Measurements from ENCODE around the gene E2F2. TPM values are rescaled to one million over a fixed set of nuclear protein-coding genes. Genes with fewer than 3 reads are reported as not detected.

E2F2 gene
- total RNA-seq, 1 experiment from 2014 or later: 5.1 TPM

DNA sequence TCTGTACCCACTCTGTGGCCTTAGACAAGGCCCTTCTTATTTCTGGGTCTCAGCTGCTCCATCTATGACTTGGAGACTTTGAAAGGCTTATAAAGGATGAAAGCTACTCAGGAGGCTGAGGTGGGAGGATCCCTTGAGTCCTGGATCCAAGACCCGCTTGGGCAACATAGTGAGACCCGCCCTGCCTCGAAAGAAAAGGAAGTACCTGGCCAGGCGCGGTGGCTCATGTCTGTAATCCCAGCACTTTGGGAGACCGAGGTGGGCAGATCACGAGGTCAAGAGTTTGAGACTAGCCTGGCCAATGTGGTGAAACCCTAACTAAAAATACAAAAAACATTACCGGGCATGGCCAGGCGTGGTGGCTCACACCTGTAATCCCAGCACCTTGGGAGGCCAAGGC lies 14.8 kb upstream of the E2F2 start:
- Histone ChIP-seq H2BK120ac (ENCODE audit: low read depth, low read length, poor library complexity, severe bottlenecking) (no peak overlapping the region), H3K27ac (ENCODE audit: insufficient read length, low read depth, low read length) (no peak overlapping the region), H3K18ac (ENCODE audit: insufficient read length, low read depth, low read length) (no peak overlapping the region), H2BK5ac (ENCODE audit: insufficient read length, low read length) (no peak overlapping the region), H3K79me2 (ENCODE audit: insufficient read depth, low read length) (no peaks in the 10 kb centered on the region), H2AK5ac (ENCODE audit: insufficient read length, low read length) (no peak overlapping the region), H4K5ac (ENCODE audit: insufficient read length, low read depth, low read length) (no peak overlapping the region), H4K91ac (ENCODE audit: insufficient read length, low read depth, low read length) (no peak overlapping the region), H3K9ac (ENCODE audit: extremely low read depth, insufficient read length, low read length) (no peak overlapping the region), H3K79me1 (ENCODE audit: insufficient read depth, low read depth, low read length, poor library complexity, severe bottlenecking) (no peaks in the 10 kb centered on the region), H4K8ac (replicated peaks; ENCODE audit: insufficient read length, low read depth, low read length) (no peak overlapping the region), H3K27me3 (ENCODE audit: insufficient read depth, low read length) (no peaks in the 10 kb centered on the region), H3K4ac (ENCODE audit: low read depth, low read length) (no peak overlapping the region), H3K9me3 (ENCODE audit: control insufficient read depth, low read depth, low read length) (no peaks in the 10 kb centered on the region), H3K4me2 (ENCODE audit: insufficient read depth, insufficient read length, low read length) (no peak overlapping the region), H4K20me1 (ENCODE audit: control insufficient read depth, insufficient read depth, insufficient read length) (no peaks in the 10 kb centered on the region), H2BK20ac (ENCODE audit: low read depth, low read length, poor library complexity, severe bottlenecking) (no peak overlapping the region), H3K23ac (ENCODE audit: insufficient read length, low read depth, low read length) (no peak overlapping the region), H3K4me1 (ENCODE audit: insufficient read depth, low read length) (no peaks in the 10 kb centered on the region), H3K56ac (ENCODE audit: insufficient read length, low read depth, low read length) (no peak overlapping the region), H3K14ac (ENCODE audit: insufficient read depth, low read length) (no peak overlapping the region), H2AFZ (ENCODE audit: low read length) (no peak overlapping the region), H3K23me2 (ENCODE audit: insufficient read length, low read depth, low read length, poor library complexity, severe bottlenecking) (no peaks in the 10 kb centered on the region), H2BK15ac (ENCODE audit: low read depth, low read length) (no peak overlapping the region), H2BK12ac (ENCODE audit: insufficient read length, low read depth, low read length) (no peak overlapping the region), H3T11ph (ENCODE audit: low read length) (no peak overlapping the region)
- DNase-seq: no peak
- no peak for TF ChIP-seq CTCF (conservative IDR thresholded peaks at IDR 0.05)
- H3K27ac Mint-ChIP-seq: no peak overlapping the region; a peak in 1 of 7 replicates
- no peaks in the 10 kb centered on the region for H3K9me3 Mint-ChIP-seq
- H3K36me3 Mint-ChIP-seq (ENCODE audit: insufficient read depth in 1 of 3, low read depth in 3 of 3): no peaks in the 10 kb centered on the region
- H3K4me1 Mint-ChIP-seq: peaks cover 9 to 14% of the 10 kb centered on the region in 2 experiments
- peaks cover 2% of the 10 kb centered on the region for H3K27me3 Mint-ChIP-seq (ENCODE audit: low read depth)
- WGBS (ENCODE audit: extremely low coverage, insufficient read length, low lambda C conversion rate): no CpG with 5 or more reads among the region's 9 CpGs
- no peak overlapping the region for H3K4me3 Mint-ChIP-seq
